ENCODE measurements around the gene GPRC5C. TPM values are rescaled to one million over a fixed set of nuclear protein-coding genes. Genes with fewer than 3 reads are reported as not detected.

Gene GPRC5C
- total RNA-seq, 1 experiment from 2014 or later: 83.2 TPM

DNA sequence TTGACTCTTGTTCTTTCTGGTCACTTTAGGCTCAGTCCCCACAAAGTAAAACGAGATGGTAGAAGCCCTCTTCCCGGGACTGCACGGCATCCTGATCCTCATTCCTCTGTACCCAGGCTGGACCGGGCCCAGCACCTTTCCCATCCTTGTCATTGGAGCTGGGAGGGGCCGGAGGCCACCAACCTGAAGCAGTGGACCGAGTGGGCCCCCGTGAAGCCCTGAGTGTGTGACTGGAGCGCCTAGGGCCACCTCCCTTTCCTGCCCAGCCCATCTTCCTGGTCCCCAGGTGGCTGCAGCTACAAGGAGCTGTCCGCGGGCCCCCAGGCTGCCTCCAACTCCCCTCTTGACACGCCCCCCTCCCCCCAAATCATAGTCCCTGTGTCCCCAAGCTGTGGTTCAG is 17.4 kb downstream of the GPRC5C start:
- ChIA-PET CTCF (no interaction called here), POLR2A (interaction anchor here (0.5 kb wide), 1 partner anchor 621 kb away, joined by 3 read pairs; no protein-coding TSS in a partner anchor)
- peaks cover 4% of the 10 kb centered on the region for H3K36me3 ChIP-seq (ENCODE audit: control insufficient read depth, insufficient read depth, low read length)
- TF ChIP-seq, protein P1, sequence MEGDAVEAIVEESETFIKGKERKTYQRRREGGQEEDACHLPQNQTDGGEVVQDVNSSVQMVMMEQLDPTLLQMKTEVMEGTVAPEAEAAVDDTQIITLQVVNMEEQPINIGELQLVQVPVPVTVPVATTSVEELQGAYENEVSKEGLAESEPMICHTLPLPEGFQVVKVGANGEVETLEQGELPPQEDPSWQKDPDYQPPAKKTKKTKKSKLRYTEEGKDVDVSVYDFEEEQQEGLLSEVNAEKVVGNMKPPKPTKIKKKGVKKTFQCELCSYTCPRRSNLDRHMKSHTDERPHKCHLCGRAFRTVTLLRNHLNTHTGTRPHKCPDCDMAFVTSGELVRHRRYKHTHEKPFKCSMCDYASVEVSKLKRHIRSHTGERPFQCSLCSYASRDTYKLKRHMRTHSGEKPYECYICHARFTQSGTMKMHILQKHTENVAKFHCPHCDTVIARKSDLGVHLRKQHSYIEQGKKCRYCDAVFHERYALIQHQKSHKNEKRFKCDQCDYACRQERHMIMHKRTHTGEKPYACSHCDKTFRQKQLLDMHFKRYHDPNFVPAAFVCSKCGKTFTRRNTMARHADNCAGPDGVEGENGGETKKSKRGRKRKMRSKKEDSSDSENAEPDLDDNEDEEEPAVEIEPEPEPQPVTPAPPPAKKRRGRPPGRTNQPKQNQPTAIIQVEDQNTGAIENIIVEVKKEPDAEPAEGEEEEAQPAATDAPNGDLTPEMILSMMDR (IDR thresholded peaks at IDR 0.05; ENCODE audit: insufficient read depth in 1 of 2, low read depth in 1 of 2, low read length in 1 of 2, severe bottlenecking in 1 of 2, unreplicated experiment in 1 of 2): no peak
- Mint-ChIP-seq H3K27me3 (ENCODE audit: insufficient read depth, unreplicated experiment) (no peaks in the 10 kb centered on the region), H3K4me1 (ENCODE audit: low read depth, unreplicated experiment) (no peaks in the 10 kb centered on the region), H3K27ac (ENCODE audit: unreplicated experiment) (no peak overlapping the region), H3K9me3 (ENCODE audit: unreplicated experiment) (no peaks in the 10 kb centered on the region), H3K36me3 (ENCODE audit: insufficient read depth, unreplicated experiment) (peaks cover 23% of the 10 kb centered on the region), H3K4me3 (ENCODE audit: unreplicated experiment) (no peak overlapping the region)
- no peaks in the 10 kb centered on the region for H3K27me3 ChIP-seq (replicated peaks; ENCODE audit: control insufficient read depth, insufficient read depth, low read length)
- H3K4me3 ChIP-seq (ENCODE audit: low read depth, low read length): no peak overlapping the region
- no TSS peak for BruUV-seq (replicated peaks)
- intact Hi-C loops (cut with micrococcal nuclease; ENCODE audit: unreplicated experiment): no loop called here
- no peak for DNase-seq
- H3K4me1 ChIP-seq: peaks cover 8% of the 10 kb centered on the region
- H3K9me3 ChIP-seq: no peaks in the 10 kb centered on the region

DNA sequence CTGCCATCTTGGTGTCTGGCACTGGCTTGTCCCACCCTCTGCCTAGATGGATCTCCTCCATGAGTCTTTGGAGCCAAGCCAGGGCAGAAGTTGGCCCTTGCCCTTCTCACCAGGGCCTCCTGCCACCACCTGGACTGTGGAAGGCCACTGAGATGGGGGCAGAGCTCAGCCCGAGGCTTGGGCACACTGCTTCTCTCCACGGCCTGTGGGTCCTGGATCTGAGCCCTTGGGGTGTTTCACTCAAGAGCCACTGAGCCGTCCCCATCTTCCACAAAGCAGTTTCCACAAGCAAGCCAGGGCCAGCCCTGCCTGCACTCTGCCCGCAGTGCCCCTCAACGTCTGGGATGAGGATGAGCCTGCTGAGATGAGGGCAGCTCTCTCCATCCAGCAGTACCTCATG is 17.9 kb downstream of the GPRC5C start:
- H3K36me3 ChIP-seq (ENCODE audit: control insufficient read depth, insufficient read depth, low read length): peaks cover 3% of the 10 kb centered on the region
- peaks cover 13% of the 10 kb centered on the region for H3K4me1 ChIP-seq
- H3K4me3 ChIP-seq (ENCODE audit: low read depth, low read length): no peak overlapping the region
- TF ChIP-seq, protein P1 (IDR thresholded peaks at IDR 0.05; ENCODE audit: insufficient read depth in 1 of 2, low read depth in 1 of 2, low read length in 1 of 2, severe bottlenecking in 1 of 2, unreplicated experiment in 1 of 2): no peak
- Mint-ChIP-seq H3K36me3 (ENCODE audit: insufficient read depth, unreplicated experiment) (peaks cover 22% of the 10 kb centered on the region), H3K4me3 (ENCODE audit: unreplicated experiment) (no peak overlapping the region), H3K4me1 (ENCODE audit: low read depth, unreplicated experiment) (no peaks in the 10 kb centered on the region), H3K9me3 (ENCODE audit: unreplicated experiment) (no peaks in the 10 kb centered on the region), H3K27me3 (ENCODE audit: insufficient read depth, unreplicated experiment) (no peaks in the 10 kb centered on the region), H3K27ac (ENCODE audit: unreplicated experiment) (no peak overlapping the region)
- no TSS peak for BruUV-seq (replicated peaks)
- no peaks in the 10 kb centered on the region for H3K9me3 ChIP-seq
- ChIA-PET CTCF (no interaction called here), POLR2A (no interaction called here)
- no peaks in the 10 kb centered on the region for H3K27me3 ChIP-seq (replicated peaks; ENCODE audit: control insufficient read depth, insufficient read depth, low read length)
- DNase-seq: no peak
- intact Hi-C loops (cut with micrococcal nuclease; ENCODE audit: unreplicated experiment): no loop called here

DNA sequence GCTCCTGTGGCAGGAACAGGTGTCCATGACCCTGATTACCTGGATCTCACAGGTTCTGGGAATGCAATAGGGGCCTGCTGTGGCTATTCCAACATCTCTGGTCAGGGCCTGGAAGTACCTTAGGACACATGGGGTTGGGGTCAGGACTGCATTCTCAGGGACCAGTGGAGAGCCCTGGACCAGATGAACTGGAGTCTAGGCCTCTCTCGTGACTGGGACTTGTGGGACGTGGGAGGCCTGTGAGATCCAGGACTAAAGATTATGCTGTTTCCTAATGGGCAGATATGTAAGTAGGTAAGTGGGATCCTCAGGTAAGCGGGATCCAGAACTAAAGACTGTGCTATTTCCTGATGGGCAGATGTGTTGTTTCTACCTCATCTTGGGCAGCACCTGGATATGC is 18.3 kb downstream of the GPRC5C start:
- H3K9me3 Mint-ChIP-seq (ENCODE audit: unreplicated experiment): no peaks in the 10 kb centered on the region
- H3K27ac Mint-ChIP-seq (ENCODE audit: unreplicated experiment): no peak overlapping the region
- ChIA-PET POLR2A (no interaction called here), CTCF (interaction anchor here (0.9 to 9.4 kb wide), 2 partner anchors 70 to 79 kb away, joined by 3 to 110 read pairs; no protein-coding TSS in a partner anchor)
- Histone ChIP-seq H3K36me3 (ENCODE audit: control insufficient read depth, insufficient read depth, low read length) (peaks cover 3% of the 10 kb centered on the region), H3K27me3 (replicated peaks; ENCODE audit: control insufficient read depth, insufficient read depth, low read length) (no peaks in the 10 kb centered on the region), H3K9me3 (no peaks in the 10 kb centered on the region), H3K4me1 (peaks cover 16% of the 10 kb centered on the region), H3K4me3 (ENCODE audit: low read depth, low read length) (no peak overlapping the region)
- intact Hi-C loops (cut with micrococcal nuclease; ENCODE audit: unreplicated experiment): no loop called here
- H3K4me3 Mint-ChIP-seq (ENCODE audit: unreplicated experiment): no peak overlapping the region
- peaks cover 18% of the 10 kb centered on the region for H3K36me3 Mint-ChIP-seq (ENCODE audit: insufficient read depth, unreplicated experiment)
- no peak for DNase-seq
- H3K27me3 Mint-ChIP-seq (ENCODE audit: insufficient read depth, unreplicated experiment): no peaks in the 10 kb centered on the region
- TF ChIP-seq, protein P1 (IDR thresholded peaks at IDR 0.05; ENCODE audit: insufficient read depth in 1 of 2, low read depth in 1 of 2, low read length in 1 of 2, severe bottlenecking in 1 of 2, unreplicated experiment in 1 of 2): no peak
- no peaks in the 10 kb centered on the region for H3K4me1 Mint-ChIP-seq (ENCODE audit: low read depth, unreplicated experiment)
- no TSS peak for BruUV-seq (replicated peaks)

Data from Caco-2 (cell line).